GM18526 (cell line): ENCODE results near the gene PDF.

Source experiments
- POLR2A ChIP-seq: IDR thresholded peaks from 3 replicates; pipeline ENCODE4 v1.6.1; 2011; ENCODE audit not compliant: insufficient read length; ENCODE audit errors: extremely low read depth

Gene PDF

GRCh38 chr16:69348222-69348621, 17.8 kb upstream of the PDF start:
- no peak for TF ChIP-seq POLR2A

DNA sequence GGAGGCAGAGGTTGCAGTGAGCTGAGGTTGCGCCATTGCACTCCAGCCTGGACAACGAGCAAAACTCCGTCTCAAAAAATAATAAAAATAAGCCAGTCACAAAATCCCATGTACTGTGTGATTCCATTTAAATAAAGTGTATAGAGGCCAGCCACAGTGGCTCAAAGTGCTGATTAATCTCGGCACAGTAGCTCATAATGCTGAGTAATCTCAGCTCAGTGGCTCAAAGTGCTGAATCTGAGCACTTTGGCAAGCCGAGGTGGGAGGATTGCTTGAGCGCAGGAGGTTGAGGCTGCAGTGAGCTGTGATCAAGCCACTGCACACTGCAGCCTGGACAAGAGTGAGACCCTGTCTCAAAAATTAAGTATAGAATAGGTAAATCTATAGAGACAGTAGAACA, 16.3 kb upstream of the PDF start:
- TF ChIP-seq POLR2A, result no peak

DNA sequence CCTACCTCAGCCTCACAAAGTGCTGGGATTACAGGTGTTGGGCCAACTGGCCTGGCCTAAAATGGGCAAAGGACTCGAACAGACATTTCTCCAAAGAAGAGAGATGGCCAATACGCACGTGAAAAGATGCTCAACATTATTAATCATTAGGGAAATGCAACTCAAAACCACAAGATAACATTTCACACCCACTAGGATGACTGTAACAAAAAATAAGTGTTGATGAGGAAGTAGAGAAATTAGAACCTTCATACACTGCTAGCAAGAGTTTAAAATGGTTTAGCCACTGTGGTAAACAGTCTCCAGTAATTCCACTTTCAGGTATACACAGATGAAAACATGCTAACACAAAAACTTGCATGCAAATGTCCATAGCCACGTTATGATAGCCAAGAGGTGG, 15.5 kb upstream of the PDF start:
- TF ChIP-seq POLR2A, result no peak

GRCh38 chr16:69344171-69344570, 13.8 kb upstream of the PDF start:
- no peak for TF ChIP-seq POLR2A

DNA sequence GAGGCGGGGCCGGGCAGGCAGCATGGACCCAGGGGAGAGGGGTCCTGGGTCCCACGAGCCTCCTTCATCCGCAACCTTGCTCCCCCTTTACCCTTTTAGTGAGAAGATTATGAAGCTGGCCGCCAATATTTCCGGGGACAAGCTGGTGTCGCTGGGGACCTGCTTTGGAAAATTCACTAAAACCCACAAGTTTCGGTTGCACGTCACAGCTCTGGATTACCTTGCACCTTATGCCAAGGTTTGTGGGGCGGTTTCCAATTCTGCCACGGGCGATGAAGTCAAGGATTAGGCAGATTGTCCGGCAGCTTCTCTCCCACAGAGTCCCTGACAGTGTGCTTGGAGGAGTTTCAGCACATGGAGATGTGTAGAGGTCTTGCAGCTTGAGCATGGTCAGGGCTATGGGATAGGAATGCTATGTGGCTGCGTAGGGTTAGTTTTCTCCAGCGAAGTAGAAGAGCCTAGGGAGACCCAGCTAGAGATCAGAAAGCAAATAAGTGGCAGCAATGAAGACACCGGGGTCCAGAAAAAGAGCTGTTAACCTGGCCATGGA, 9.8 kb upstream of the PDF start:
- TF ChIP-seq POLR2A, result no peak

DNA sequence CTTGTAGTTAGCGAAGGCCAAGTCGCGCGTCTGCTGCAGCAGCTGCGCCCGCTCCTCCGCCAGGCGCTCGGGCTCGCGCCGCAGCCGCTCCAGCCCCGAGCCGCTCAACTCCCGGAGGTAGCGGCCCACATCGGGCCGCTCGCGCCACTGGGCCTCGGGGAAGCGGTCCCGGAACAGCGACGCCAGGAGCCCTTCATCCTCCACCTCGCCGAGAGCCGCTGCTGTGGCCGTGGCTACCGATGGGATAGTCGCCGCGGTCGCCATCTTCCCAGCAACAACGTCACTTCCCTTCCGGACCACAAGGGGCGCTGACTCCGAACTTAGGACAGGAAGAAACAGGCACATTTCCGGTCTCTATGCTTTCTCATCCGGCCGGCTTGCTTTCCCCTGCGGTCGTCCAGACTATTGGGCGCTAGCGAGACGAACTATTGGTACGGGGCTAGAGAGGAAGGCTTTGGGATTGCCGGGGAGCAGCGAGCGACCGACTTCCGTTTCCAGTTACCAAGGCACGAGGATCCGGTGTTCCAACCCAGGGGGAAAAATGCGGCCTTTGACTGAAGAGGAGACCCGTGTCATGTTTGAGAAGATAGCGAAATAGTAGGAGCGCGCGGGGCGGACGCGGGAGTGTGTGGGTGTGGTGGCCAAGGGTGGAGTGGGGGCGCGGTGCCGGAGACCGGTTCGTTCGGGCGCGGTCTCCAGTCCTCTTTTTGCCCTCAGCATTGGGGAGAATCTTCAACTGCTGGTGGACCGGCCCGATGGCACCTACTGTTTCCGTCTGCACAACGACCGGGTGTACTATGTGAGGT, 9.1 kb upstream of the PDF start, which contains the start of the genes COG8 and NIP7:
TSS of gene COG8 (minus strand) at position 276 of the 806 bp plus-strand sequence. CDS start at position 264, 12 bp downstream.
TSS of gene NIP7 (plus strand) at position 484 of the 806 bp plus-strand sequence. CDS start at position 542, 58 bp downstream.
- peak; percentile 93 for TF ChIP-seq POLR2A

DNA sequence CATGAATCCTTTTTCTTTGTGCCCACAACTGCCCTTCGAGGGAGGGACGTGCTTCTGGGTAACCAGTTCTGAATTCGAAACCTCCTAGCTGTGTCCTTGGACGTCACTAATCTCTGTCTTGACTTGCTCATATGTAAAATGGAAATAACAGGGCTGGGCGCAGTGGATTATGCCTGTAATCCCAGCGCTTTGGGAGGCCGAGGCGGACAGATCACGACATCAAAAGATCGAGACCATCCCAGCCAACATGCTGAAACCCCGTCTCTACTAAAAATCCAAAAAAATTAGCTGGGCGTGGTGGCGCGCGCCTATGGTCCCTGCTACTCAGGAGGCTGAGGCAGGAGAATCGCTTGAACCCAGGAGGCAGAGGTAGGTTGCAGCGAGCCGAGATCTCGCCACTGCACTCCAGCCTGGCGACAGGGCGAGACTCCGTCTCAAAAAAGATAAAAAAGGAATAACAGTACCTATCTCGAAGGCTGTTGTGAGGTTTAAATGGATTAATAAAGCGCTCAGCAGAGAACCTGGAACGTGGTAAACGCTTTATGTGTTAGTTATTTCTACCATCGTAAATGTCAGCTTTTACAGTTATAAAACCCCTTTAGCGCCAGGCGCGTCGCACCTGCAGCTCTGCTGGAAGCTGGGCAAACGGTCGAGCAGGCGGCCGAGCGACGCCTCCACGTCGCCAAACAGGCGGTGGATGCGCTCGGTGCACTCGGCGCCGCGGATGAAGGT, 8.3 kb upstream of the PDF start:
- TF ChIP-seq POLR2A, result no peak

GRCh38 chr16:69334696-69335095, 4.3 kb upstream of the PDF start:
- TF ChIP-seq POLR2A, result no peak

DNA sequence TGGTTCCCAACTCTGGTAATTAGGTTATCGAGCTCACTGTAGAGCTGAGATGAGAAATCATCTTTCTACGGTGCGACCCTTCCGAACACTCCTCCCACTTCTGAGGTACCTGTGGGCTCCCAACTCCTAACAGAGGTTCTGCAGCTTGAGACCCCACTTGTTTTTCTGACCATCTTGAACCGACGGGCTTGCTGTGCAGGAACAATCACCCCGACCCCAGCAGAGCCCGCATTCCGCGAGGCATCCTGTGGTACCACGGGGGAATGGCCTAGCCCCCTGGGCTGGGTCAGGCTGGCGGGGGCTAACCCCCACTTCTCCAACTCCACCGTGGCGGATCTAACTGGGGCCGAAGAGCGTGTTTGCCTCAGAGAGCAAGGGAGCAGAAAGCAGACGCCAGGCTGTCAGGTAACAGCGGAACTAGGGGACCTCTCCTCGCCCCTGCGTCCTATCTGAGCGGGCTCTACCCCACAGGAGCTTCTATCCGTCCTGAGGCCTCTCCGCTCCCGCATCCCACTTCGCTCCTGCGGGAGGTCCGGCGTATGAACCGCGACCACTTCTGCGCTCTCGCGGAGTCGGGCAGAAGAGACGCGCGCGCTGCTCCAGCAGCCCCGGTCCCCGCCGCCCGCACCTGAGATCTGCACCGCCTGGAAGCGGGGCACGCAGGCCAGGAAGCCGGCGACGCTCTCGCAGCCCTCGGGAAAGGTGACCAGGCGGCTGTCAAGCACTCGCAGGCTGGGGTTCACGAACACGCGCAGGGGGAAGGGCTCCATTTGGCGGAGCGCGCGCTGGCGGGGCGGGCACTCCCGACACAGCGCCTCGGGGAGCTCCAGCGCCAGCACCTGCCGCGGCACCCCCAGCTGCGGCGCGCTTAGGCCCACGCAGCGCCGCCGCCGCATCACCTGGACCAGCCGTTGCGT, 761 bp downstream of the PDF start:
- peak; percentile 25 for TF ChIP-seq POLR2A

- TF ChIP-seq POLR2A, result no peak
These were observed 1.5 kb downstream of the PDF start for GRCh38 chr16:69328854-69329316.

- no peak for TF ChIP-seq POLR2A
These were observed 2.6 kb downstream of the PDF start for GRCh38 chr16:69327585-69328310.

- TF ChIP-seq POLR2A, result no peak
These were observed 4.1 kb downstream of the PDF start for GRCh38 chr16:69326172-69326873.

DNA sequence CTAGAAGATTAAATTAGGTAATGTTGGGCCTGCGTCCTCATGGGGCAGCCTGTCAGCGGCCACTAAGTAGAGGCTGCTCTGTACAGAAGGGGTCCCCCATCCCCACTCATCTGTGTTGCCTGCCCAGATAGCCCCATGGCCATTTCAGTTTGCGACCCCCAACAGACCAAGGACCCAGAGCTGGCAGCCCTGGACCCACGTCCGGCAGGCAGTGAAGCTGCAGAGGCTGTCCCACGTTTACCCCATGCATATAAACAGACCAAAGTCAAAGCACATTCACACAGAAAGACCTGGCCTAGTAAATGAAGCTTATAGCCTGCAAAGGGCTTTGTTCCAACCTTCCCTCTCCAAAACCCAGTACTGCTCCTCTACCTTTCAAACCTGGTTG, 4.6 kb downstream of the PDF start:
- TF ChIP-seq POLR2A, result no peak

GRCh38 chr16:69324585-69325253, 5.7 kb downstream of the PDF start:
- TF ChIP-seq POLR2A, result no peak
